Keratinocyte (primary cell): ENCODE data around the gene PSME3. TPM values are rescaled to one million over a fixed set of nuclear protein-coding genes. Genes with fewer than 3 reads are reported as not detected.

Experiments used
- DNase-seq: peaks from one replicate; pipeline ENCODE4 v3.0.0-alpha.2; 2011; ENCODE audit warnings: low read depth, missing footprints, low spot score
- FAIRE-seq: peaks from 2 replicates; lab custom pipeline; 2011; peaks lifted over from hg19 to GRCh38; lab: Jason Lieb, UNC
- H2AFZ ChIP-seq: 2 replicates; pipeline ENCODE4 v1.6.0; 2012; ENCODE audit warnings: low read length, control low read depth, inconsistent platforms; ENCODE audit not compliant: control insufficient read depth
- H3K27ac ChIP-seq: 2 replicates; pipeline ENCODE4 v1.5.1; 2011; ENCODE audit warnings: low read length; ENCODE audit not compliant: control insufficient read depth, insufficient read depth
- H3K27me3 ChIP-seq: 3 replicates; pipeline ENCODE4 v1.6.0; 2011; ENCODE audit warnings: low read length; ENCODE audit not compliant: control insufficient read depth, insufficient read depth; ENCODE audit errors: extremely low read depth
- H3K36me3 ChIP-seq, 2 experiments: 2 replicates in 1 of 2; 3 replicates in 1 of 2; pipeline ENCODE4 v1.5.1; 2011; ENCODE audit warnings: low read length in 2 of 2, mild to moderate bottlenecking in 1 of 2; ENCODE audit not compliant: control insufficient read depth in 2 of 2, insufficient read depth in 2 of 2; ENCODE audit errors: extremely low read depth in 1 of 2
- H3K4me1 ChIP-seq: 3 replicates; pipeline ENCODE4 v1.5.1; 2011; ENCODE audit warnings: low read length; ENCODE audit not compliant: control insufficient read depth, insufficient read depth; ENCODE audit errors: extremely low read depth
- H3K4me2 ChIP-seq: 3 replicates; pipeline ENCODE4 v1.6.0; 2011; ENCODE audit warnings: low read depth, low read length; ENCODE audit not compliant: control insufficient read depth, insufficient read depth; ENCODE audit errors: extremely low read depth
- H3K4me3 ChIP-seq, 3 experiments: fragments of 200-600 bp in 1 of 3; sonication (generic) in 1 of 3; 2 replicates in 2 of 3; 3 replicates in 1 of 3; pipeline ENCODE4 v1.5.1; 2011 to 2016; ENCODE audit warnings: low read length in 3 of 3, mild to moderate bottlenecking in 3 of 3, control low read depth in 2 of 3, inconsistent platforms in 1 of 3, low read depth in 1 of 3, mixed read lengths in 1 of 3, mixed run types in 1 of 3, moderate library complexity in 1 of 3; ENCODE audit not compliant: control insufficient read depth in 2 of 3, insufficient read depth in 2 of 3; ENCODE audit errors: extremely low read depth in 1 of 3
- H3K79me2 ChIP-seq: 2 replicates; pipeline ENCODE4 v1.6.0; 2012; ENCODE audit warnings: low read length; ENCODE audit not compliant: control insufficient read depth, insufficient read depth
- H3K9ac ChIP-seq: 3 replicates; pipeline ENCODE4 v1.6.0; 2011; ENCODE audit warnings: low read length; ENCODE audit not compliant: control insufficient read depth, insufficient read depth; ENCODE audit errors: extremely low read depth
- H3K9me1 ChIP-seq: 3 replicates; pipeline ENCODE4 v1.6.0; 2011; ENCODE audit warnings: low read length; ENCODE audit not compliant: control insufficient read depth, insufficient read depth; ENCODE audit errors: extremely low read depth
- H3K9me3 ChIP-seq: 2 replicates; pipeline ENCODE4 v1.5.1; 2012; ENCODE audit warnings: low read depth, low read length; ENCODE audit not compliant: control insufficient read depth
- H4K20me1 ChIP-seq: 3 replicates; pipeline ENCODE4 v1.6.0; 2011; ENCODE audit warnings: low read length; ENCODE audit not compliant: control insufficient read depth, insufficient read depth; ENCODE audit errors: extremely low read depth
- EZH2 ChIP-seq: IDR thresholded peaks from one replicate; pipeline ENCODE4 v1.6.1; 2012; ENCODE audit warnings: inconsistent platforms, mild to moderate bottlenecking, low read length, moderate library complexity
- dilution Hi-C: fragments of 300-500 bp; cut with MboI; formaldehyde crosslinking; loops from one replicate; pipeline ENCODE4 v1.7.0; 2020; ENCODE audit warnings: low sequenced_read_pairs; ENCODE audit not compliant: extremely low pct_ligation_motif_present
- polyA plus RNA-seq, 5 experiments: library from polyadenylated mRNA; depleted of rRNA in 3 of 5; stranded (reverse) in 3 of 5; stranded (forward) in 1 of 5; unstranded in 1 of 5; fragments of >200 nt; gene quantifications; 1 replicate in 1 of 5; 2 replicates in 3 of 5; 3 replicates in 1 of 5; pipeline versions ENCODE4 v1.2.1 to v1.2.3, GENCODE V29; 2011 to 2012; ENCODE audit warnings: missing spikeins in 2 of 5, low read depth in 1 of 5, low replicate concordance in 1 of 5
- TF ChIP-seq, protein P1 (sequence below), 3 experiments: IDR thresholded peaks in 1 of 3; conservative IDR thresholded peaks in 1 of 3; optimal IDR thresholded peaks in 1 of 3; 2 replicates in 2 of 3; 3 replicates in 1 of 3; pipeline versions ENCODE3 to v1.5.1; 2011; ENCODE audit warnings: low read length in 3 of 3, mild to moderate bottlenecking in 3 of 3, moderate library complexity in 2 of 3, control low read depth in 1 of 3, inconsistent platforms in 1 of 3; ENCODE audit not compliant: insufficient read depth in 2 of 3; ENCODE audit errors: extremely low read depth in 1 of 3

Gene PSME3
- polyA plus RNA-seq, 1 donor (not counting 4 experiments of a cell fraction or from before 2014, with no cell fraction given) = 190 TPM

- Histone ChIP-seq H2AFZ (no peak overlapping the region), H3K9me1 (no peaks in the 10 kb centered on the region), H3K27ac (no peak overlapping the region), H3K4me2 (peak overlapping the region; percentile 2), H3K4me3 (no peak overlapping the region), H4K20me1 (no peaks in the 10 kb centered on the region), H3K4me1 (peaks cover 19% of the 10 kb centered on the region), H3K9me3 (no peaks in the 10 kb centered on the region), H3K36me3 (peaks cover 23 to 25% of the 10 kb centered on the region in 2 experiments), H3K79me2 (peaks cover 42% of the 10 kb centered on the region), H3K9ac (no peak overlapping the region), H3K27me3 (no peaks in the 10 kb centered on the region)
- no peak for DNase-seq
- no peak for FAIRE-seq
- TF ChIP-seq, protein P1, sequence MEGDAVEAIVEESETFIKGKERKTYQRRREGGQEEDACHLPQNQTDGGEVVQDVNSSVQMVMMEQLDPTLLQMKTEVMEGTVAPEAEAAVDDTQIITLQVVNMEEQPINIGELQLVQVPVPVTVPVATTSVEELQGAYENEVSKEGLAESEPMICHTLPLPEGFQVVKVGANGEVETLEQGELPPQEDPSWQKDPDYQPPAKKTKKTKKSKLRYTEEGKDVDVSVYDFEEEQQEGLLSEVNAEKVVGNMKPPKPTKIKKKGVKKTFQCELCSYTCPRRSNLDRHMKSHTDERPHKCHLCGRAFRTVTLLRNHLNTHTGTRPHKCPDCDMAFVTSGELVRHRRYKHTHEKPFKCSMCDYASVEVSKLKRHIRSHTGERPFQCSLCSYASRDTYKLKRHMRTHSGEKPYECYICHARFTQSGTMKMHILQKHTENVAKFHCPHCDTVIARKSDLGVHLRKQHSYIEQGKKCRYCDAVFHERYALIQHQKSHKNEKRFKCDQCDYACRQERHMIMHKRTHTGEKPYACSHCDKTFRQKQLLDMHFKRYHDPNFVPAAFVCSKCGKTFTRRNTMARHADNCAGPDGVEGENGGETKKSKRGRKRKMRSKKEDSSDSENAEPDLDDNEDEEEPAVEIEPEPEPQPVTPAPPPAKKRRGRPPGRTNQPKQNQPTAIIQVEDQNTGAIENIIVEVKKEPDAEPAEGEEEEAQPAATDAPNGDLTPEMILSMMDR (optimal IDR thresholded peaks at IDR 0.05 in 1 of 3, IDR thresholded peaks at IDR 0.05 in 1 of 3, conservative IDR thresholded peaks at IDR 0.05 in 1 of 3; ENCODE audit: extremely low read depth in 1 of 3, insufficient read depth in 2 of 3, low read length in 3 of 3) = no peak
- TF ChIP-seq EZH2 = no peak
- dilution Hi-C loops = loop anchor here (25.0 kb wide), 1 partner anchor 102 kb away; no protein-coding TSS in a partner anchor
These were observed 2.5 kb downstream of the PSME3 start for GRCh38 chr17:42835732-42836131.

DNA sequence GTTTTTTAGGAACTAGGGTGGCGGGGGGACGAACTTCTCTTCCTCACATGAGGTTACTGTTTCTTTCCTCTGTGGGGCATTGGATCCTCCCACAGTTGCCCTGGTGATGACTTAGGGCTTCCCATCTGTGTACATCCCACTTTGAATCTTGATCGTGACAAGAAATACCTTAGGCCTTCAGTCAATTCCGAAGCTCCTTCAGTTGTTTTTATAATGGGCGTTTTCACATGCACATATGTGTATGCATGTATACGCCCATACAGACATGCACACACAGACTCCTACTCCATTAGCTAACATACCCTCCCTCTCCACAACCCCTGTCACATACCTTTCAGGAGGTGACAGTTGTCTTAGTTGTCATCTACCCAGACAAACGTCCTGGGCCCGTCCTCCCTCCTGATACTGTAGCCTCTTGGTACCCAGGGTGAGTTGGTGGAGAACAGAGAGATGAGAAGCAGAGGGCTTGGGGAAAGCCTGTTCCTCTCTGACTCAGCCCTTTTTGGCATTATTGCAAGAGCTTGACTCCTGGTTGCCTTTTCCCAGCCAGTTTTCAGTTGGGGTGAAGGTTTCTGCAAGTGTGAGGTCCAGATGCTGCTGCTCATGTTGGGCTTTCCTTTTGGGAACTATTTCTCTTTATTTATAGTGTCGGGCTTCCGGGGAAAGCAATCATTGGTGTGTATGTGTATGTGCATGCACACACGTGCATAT, 8.9 kb downstream of the PSME3 start:
- Histone ChIP-seq H2AFZ (no peak overlapping the region), H3K4me1 (no peaks in the 10 kb centered on the region), H3K36me3 (peaks cover 49 to 51% of the 10 kb centered on the region in 2 experiments), H3K27ac (no peak overlapping the region), H3K9me3 (no peaks in the 10 kb centered on the region), H3K9me1 (no peaks in the 10 kb centered on the region), H3K27me3 (no peaks in the 10 kb centered on the region), H3K4me2 (no peak overlapping the region), H3K9ac (no peak overlapping the region), H4K20me1 (peaks cover 3% of the 10 kb centered on the region), H3K79me2 (peaks cover 5% of the 10 kb centered on the region), H3K4me3 (no peak overlapping the region)
- dilution Hi-C loops = loop anchor here (25.0 kb wide), 1 partner anchor 95 kb away; no protein-coding TSS in a partner anchor
- no peak for TF ChIP-seq EZH2
- TF ChIP-seq, protein P1 (optimal IDR thresholded peaks at IDR 0.05 in 1 of 3, IDR thresholded peaks at IDR 0.05 in 1 of 3, conservative IDR thresholded peaks at IDR 0.05 in 1 of 3; ENCODE audit: extremely low read depth in 1 of 3, insufficient read depth in 2 of 3, low read length in 3 of 3) = no peak
- FAIRE-seq (no peak), DNase-seq (no peak)
